Endothelial cell of umbilical vein (primary cell): ENCODE measurements around the gene TMEM175.

Experiments
- EZH2 ChIP-seq: IDR thresholded peaks from 2 replicates; pipeline ENCODE4 v1.6.1; 2012; ENCODE audit warnings: borderline replicate concordance, low read depth, mild to moderate bottlenecking, moderate library complexity, low read length, inconsistent platforms; ENCODE audit not compliant: severe bottlenecking
- FOS ChIP-seq: IDR thresholded peaks from 2 replicates; pipeline ENCODE4 v1.6.1; 2011; ENCODE audit warnings: mild to moderate bottlenecking, low read length, moderate library complexity, borderline replicate concordance; ENCODE audit not compliant: insufficient read depth
- GATA2 ChIP-seq: IDR thresholded peaks from 2 replicates; pipeline ENCODE4 v1.7.0; 2011; ENCODE audit warnings: low read depth, mild to moderate bottlenecking, moderate library complexity, mixed read lengths, low read length; ENCODE audit not compliant: insufficient read length, insufficient read depth
- JUN ChIP-seq: IDR thresholded peaks from 2 replicates; pipeline ENCODE4 v1.6.1; 2011; ENCODE audit warnings: borderline replicate concordance, low read depth; ENCODE audit not compliant: insufficient read length, insufficient read depth
- MYC ChIP-seq: IDR thresholded peaks from one replicate; pipeline ENCODE4 v1.6.1; 2011; ENCODE audit warnings: mild to moderate bottlenecking, low read depth, low read length
- POLR2A ChIP-seq: IDR thresholded peaks from 2 replicates; pipeline ENCODE4 v1.6.1; 2012; ENCODE audit warnings: low read depth, mild to moderate bottlenecking, control low read depth, low read length
- POLR2AphosphoS5 ChIP-seq: IDR thresholded peaks from 2 replicates; pipeline ENCODE4 v1.6.1; 2012; ENCODE audit warnings: low read depth, mild to moderate bottlenecking, control low read depth, low read length, moderate library complexity; ENCODE audit not compliant: insufficient read depth
- TF ChIP-seq, protein P1 (sequence below), 2 donors: IDR thresholded peaks; 1 replicate in 1 of 2; 2 replicates in 1 of 2; pipeline ENCODE4 v1.5.1; 2011; ENCODE audit warnings: low read length in 2 of 2, mild to moderate bottlenecking in 2 of 2, moderate library complexity in 2 of 2, control low read depth in 1 of 2, inconsistent platforms in 1 of 2, low read depth in 1 of 2; ENCODE audit not compliant: insufficient read depth in 1 of 2; ENCODE audit errors: extremely low read depth in 1 of 2
- TF ChIP-seq, protein P2 (sequence below): IDR thresholded peaks from 2 replicates; pipeline ENCODE4 v1.6.1; 2011; ENCODE audit not compliant: insufficient read depth, insufficient read length

DNA sequence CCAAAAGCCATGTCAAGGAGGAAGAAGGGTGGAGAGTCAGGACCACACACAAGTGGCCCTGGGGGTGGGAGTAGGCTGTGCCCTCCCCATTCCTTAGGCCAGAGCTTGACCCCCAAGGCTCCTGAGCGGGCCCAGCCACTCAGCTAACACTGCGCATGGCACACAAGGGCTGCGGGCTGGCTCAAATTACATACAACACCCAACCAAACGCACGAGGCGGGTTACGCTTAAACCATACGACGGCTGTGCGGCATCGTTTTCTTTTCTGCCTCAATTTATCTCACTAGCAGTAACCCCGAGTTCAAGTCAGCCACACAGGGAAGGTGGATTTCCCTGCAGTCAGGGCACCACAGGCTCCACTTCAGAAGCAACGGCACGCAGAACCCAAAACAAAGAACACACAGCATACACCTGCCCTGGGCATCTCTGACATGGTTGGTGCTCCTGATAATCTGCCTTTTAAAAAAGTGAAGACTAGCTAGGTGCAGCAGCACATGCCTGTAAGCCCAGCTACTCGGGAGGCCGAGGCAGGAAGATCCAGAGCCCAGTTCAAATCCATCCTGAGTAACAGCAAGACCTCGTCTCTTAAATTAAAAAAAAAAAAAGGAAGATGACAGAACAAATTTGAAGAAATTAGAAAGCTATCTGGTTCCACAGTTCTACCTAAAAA, 3.0 kb upstream of the TMEM175 start:
- TF ChIP-seq, protein P1, sequence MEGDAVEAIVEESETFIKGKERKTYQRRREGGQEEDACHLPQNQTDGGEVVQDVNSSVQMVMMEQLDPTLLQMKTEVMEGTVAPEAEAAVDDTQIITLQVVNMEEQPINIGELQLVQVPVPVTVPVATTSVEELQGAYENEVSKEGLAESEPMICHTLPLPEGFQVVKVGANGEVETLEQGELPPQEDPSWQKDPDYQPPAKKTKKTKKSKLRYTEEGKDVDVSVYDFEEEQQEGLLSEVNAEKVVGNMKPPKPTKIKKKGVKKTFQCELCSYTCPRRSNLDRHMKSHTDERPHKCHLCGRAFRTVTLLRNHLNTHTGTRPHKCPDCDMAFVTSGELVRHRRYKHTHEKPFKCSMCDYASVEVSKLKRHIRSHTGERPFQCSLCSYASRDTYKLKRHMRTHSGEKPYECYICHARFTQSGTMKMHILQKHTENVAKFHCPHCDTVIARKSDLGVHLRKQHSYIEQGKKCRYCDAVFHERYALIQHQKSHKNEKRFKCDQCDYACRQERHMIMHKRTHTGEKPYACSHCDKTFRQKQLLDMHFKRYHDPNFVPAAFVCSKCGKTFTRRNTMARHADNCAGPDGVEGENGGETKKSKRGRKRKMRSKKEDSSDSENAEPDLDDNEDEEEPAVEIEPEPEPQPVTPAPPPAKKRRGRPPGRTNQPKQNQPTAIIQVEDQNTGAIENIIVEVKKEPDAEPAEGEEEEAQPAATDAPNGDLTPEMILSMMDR (IDR thresholded peaks at IDR 0.05; ENCODE audit: extremely low read depth in 1 of 2, insufficient read depth in 1 of 2, low read depth in 1 of 2, low read length in 2 of 2) = no peak
- TF ChIP-seq POLR2AphosphoS5 (no peak), EZH2 (no peak), POLR2A (no peak), JUN (no peak), FOS (no peak), GATA2 (no peak), MYC (no peak)
- TF ChIP-seq, protein P2, sequence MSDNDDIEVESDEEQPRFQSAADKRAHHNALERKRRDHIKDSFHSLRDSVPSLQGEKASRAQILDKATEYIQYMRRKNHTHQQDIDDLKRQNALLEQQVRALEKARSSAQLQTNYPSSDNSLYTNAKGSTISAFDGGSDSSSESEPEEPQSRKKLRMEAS = no peak
